HG02623 (cell line): ENCODE results near the gene SFT2D1.
A peak's percentile ranks its signal among the peaks of the same experiment; 100 is the strongest.
"Not testable (repeated sequence)": the region's sequence is repeated elsewhere in the genome, so short reads cannot be mapped to it uniquely, and the experiment has no call there.

Source experiments
- ATAC-seq: cut with Tn5 transposase; IDR thresholded peaks from one replicate; pipeline ENCODE4 v1.9.1; 2021; ENCODE audit warnings: moderate library complexity; ENCODE audit not compliant: unreplicated experiment

SFT2D1 gene

DNA sequence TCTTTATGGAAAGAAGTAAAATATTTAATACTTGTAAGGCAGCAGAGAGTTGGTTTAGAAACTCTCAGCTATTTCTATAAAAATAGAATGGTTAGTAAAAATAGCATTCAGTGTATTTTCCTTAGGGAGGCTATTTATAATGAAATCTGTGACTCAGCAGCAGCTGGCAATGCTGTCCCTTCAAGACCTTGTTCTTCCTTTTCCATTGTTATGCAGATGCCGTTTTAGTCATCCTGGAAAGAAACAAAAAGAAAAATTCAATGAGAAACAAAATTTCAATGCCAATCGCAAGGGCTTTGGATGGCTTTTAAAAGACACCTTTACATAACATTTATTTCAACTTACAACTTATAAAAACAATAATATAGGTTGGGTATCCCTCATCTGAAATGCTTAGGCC, 22.9 kb upstream of the SFT2D1 start:
- ATAC-seq = no peak

DNA sequence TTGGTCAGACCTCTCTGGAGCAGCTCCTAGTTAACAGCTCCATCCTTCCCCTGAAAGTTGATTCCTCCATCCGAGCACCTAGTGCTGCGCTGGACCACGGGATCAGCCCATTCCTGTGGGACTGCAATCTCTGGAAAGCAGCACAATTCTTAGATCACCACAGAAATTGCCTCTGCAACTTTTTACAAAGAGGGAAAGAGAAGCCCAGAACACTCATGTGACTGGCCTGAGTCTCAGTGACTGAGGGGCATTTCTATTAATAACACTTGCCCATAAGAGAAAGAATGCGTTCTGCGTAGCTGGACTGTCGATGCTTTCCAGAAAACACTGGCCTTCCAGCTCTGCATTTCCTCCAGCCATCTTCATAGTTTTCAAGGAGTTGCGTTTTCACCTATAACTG, 22.1 kb upstream of the SFT2D1 start:
- ATAC-seq = no peak

DNA sequence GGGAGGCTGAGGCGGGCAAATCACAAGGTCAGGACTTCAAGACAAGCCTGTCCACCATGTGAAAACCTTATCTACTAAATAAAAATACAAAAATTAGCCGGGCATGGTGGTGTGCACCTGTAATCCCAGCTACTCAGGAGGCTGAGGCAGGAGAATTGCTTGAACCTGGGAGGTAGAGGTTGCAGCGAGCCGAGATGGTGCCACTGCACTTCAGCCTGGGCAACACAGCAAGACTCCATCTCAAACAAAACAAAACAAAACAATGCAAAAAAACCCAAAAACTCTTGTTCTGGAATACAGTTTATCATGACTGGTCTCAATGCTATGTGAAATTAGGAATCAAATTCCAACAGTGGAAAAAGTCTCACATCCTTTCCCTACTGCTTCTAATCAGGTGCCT, 20.1 kb upstream of the SFT2D1 start:
- not testable (repeated sequence) for ATAC-seq

DNA sequence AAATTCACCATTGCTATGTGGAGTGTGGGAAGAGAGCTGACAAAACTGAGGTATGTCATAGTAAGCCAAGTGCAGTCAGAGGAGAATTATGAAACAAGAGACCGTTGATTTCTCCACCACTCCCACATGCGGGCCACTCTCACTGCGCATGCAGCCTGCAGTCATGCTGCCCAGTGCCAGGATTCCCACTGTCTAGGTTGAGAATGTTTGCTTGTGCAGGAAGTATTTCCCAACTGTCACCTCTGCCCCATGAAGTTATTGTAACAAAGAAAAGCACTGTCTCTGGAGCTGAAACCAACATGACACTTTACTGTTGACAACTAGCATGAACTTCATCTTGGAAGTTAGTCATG, 18.7 kb upstream of the SFT2D1 start:
- no peak for ATAC-seq

DNA sequence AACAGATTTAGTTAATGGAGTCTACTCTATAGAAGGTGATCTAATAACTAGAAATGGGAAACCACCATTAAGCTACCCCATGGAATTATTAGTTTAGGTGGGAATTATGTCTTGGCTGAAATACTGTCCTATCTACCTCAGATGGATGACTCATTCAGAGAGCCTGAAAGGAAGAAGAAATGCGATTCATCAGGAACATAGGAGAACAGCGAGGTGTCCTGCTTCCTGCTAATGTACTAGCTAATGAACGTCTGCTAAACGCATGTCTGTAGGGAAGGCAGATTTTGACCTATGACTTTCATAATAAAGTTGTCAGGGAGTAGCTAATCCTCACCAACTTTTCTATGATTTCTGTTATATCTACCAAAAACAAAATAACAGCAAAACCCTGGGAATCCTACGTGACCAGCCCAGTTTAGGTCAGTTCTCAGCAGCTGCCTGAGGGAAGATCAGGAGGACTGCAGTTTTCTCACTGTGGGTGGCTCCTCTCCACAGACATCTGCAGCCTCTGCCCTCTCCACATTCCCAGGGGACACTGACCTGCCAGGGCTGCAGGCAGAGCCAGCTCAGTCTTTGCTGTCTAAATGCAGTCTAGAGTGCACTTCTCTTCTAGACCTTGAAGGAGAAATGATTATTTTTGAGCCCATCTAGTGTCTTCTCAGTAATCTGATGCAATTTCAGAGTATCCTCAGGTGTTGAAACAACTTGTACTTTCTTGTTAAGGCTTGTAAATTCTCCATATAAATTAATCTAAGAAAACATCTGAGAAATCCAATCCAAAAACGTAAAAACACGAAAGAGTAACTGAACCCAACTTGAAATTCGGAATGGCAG, 18.1 kb upstream of the SFT2D1 start:
- no peak for ATAC-seq

DNA sequence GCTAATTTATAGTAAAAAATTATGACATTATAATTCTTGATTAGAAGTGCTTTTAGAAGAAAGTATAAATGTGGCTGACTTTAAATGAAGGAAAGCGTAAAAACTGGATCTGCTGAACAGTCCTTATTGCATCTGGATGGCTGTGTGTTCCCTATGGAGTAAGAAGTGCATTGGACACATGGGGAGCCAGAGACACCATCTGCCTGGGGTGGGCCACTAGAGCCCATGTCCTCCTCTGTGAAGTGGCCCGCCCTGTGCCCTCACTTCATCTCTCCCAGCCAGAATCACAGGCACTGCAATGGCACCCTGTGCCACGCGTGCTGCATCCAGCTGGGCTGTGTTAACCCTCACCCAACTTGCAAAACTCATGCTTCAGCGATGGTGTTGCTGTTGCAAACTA, 13.2 kb upstream of the SFT2D1 start:
- ATAC-seq = no peak

DNA sequence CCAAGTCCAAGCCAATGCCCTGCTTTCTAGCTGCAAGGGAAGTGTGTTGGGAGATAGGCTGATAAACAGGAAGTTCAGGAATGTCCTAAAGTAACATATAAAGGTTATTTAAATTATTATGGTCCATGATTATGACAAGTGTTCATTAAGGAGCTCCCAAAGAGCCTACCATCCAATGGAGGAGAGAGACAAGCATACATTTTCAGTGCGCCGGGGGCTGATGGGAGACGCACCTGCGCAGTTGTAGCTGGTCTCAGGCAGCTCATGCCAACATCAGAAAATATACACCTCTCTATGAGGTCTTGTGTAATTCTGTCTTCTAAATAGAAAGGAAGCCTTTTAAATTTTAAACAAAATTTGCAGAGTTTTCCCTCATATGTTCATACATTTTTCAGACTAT, 12.6 kb upstream of the SFT2D1 start:
- no peak for ATAC-seq

DNA sequence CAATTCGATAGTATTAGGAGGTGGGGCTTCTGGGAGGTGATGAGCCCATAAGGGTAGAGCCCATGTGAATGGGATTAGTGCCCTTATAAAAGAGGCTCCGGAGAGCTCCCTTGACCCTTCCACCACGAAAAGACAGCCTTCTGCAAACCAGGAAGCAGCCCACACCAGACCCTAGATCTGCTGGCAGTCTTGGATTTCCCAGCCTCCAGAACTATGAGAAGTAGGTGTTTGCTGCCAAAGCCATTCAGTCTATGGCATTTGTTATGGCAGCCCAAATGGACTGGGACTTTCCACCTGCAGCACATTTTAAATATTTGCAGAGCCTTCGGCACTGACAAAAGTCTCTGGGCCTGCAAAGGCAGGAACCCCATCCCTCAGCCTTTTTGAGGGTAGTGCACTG, 11.8 kb upstream of the SFT2D1 start:
- ATAC-seq = no peak

DNA sequence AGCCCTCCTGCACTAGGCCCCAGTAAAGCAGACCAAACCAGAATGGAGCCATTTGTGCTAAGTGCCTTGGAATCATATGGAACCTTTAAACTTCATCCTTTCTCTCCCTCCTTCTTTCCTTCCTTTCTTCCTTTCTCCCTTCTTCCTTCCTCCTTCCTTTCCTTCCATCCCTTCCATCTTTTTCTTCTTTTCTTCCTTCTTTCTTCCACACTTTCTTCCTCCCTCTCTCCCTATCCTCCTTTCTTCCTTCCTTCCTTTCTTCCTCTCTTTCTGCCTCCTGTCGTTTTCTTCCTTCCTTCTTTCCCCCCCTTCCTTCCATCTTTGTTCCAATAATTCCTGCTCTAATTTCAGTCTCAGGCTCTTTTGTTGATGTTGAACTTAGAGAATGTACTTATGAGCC, 11.2 kb upstream of the SFT2D1 start:
- no peak for ATAC-seq

DNA sequence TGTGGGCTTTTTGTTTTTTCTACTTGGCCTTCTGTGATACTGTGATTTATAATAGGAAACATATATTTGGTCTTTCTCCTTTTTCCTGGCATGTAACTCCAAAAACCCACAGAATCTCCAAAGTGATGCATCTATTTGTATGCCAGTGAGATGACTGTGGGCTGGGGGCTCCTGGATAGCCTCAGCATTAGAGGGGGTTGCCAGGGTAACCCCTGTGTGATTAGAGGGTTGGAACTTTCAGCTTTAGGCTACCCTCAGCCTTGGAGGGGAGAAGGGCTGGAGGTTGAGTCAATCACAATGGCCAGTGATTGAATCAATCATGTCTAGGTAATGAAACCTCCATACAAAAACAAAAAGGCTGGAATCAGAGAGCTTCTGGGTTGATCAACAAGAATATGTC, 10.6 kb upstream of the SFT2D1 start:
- no peak for ATAC-seq

DNA sequence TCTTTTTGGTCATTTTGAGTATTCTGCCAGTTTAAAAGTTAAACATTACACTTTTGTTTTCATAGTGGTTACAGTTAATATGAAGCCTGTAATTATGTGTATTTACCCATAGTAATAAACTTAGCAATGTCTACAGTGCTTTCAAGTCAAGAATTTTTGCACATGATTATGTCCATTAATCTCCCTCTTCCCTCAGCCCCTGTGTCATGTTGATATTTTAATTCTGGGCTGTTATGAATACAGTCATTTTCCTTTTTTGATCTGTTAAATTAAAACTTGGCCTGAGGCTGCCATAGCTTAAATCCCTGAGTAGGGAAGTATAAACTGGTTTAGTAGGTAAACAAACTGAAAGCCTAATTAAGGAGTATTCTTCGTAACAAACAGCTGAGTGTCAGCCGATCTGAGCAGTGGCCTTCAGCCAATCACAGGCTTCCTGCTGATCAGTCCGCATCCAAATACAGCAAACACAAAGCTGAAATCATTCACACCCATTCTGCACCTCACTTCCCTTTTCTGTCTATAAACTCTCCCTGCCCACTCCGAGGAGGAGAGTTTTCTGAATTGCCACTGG, 9.5 kb upstream of the SFT2D1 start:
- peak; percentile 99 for ATAC-seq

DNA sequence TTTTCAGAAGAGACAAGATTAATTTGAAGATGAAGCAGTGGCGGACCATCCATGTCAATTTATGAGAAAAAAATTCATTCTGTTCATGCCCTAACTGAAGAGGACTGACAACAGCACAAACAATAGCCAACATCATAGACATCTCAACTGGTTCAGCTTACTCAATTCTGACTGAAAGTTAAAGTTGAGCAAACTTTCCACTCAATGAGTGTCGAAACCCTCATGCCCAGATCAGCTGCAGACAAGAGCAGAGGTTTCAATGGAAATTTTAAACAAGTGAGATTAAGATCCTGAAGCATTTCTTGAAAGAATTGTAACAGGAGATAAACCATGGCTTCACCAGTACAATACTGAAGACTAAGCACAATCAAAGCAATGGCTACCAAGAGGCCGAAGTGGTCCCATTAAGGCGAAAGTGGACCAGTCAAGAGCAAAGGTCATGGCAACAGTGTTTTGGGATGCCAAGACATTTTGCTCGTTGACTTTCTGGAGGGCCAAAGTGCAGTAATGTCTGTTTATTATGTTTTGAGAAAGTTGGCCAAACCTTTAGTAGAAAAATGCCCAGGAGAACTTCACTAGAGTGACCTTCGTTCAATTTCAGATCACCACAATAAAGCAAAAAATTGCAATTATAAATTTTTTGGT, 6.1 kb upstream of the SFT2D1 start:
- ATAC-seq = no peak

DNA sequence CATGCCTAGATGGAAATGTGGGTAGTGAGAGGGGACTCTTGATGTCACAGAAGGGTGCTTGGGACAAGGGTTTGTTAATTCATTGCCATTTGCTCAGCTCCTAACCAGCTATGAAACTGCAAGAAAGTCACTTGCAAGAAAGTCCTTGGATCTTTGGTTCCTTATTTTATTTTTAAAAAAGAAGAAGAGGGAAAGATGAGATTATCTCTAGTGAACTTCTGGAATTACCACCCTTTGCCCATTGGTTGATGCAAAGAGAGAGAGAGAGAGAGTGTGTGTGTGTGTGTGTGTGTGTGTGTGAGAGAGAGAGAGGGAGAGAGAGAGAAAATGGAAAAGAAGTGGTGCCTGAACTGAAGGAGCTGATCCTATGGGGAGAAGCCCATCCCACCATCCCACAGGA, 4.6 kb upstream of the SFT2D1 start:
- no peak for ATAC-seq

DNA sequence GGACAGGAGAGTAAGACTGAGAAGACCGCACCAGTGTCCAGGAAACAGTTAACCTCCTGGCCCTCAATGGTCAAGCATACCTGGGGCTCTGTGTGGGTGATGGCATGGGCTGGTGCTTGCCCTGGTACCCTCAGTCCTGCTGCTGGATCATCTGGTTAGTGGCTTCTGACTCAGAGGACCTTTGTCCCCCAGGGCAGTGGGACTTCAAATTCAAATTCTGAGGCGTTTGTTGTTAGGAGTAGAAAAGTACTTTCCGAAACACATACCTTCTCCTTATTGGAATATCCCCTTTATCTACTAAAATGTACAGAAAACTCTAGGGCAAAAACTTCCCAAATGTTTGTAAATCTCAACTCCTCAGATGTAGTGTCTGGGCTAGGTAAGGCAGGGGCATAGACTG, 4.1 kb upstream of the SFT2D1 start:
- ATAC-seq = no peak

DNA sequence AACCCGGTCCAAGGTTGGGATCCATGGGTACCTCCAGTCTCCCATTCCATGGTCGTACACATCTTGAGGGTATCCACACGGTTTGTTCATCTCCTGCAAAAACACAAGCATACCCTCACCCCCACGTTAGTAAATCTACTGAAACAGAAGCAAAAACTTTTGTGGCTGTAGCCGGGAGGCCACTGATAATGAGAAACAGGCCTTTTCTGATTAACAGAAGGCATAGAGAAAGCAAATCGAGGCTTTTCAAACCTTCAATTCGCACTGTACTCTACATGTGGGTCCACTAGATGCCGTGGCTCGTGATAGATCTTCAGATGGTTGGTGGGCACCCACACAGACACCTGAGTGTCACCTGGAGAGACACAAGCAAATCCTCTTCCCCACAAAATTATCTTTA, 3.3 kb upstream of the SFT2D1 start:
- ATAC-seq = not testable (repeated sequence)

DNA sequence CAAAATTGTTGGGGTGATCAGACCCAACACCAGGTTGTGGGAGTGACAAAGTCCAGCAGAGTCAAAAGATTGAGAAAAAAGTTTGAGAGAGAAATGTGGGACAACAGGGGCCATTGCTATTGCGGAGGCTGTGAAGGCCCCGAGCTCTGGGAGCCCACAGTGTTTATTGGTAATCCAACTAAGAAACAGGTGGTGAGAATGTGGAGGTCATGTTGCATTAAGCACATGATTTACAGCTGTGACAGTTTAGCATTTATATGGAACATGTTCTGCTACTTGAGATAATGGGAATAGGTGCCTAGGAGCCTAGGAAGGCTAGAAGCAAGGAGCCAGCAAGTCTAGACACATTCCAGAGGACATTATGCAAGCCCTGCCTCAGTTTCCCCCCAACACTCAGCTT, 2.6 kb upstream of the SFT2D1 start:
- not testable (repeated sequence) for ATAC-seq

DNA sequence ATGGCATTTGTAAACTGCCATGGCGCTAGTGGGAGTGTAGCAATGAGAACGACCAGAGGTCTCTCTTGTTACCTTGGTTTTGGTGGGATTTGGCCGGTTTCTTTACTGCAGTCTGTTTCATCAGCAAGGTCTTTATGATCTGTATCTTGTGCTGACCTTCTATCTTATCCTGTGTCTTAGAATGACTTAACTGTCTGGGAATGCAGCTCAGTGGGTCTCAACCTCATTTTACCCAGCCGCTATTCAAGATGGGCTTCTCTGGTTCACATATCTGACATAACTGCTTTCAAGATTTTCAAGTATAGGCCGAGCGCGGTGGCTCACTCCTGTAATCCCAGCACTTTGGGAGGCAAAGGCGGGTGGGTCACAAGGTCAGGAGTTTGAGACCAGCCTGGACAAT, 1.9 kb upstream of the SFT2D1 start:
- no peak for ATAC-seq

DNA sequence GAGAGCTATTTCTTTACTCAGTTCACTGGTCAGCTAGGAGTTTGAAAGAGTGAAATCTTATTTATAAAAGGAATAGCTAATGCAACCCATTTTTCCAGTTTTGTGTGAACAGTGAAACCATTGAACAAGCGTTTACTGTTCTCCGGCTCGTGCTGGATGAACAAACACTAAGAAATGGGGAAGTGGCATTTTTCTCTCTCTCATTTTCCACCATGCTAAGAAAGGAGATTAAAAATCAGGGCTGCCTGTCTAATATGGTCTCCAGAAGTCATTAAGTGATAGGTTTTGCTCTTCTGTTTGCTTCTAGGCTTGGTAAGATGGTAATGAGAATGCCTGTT, 774 bp upstream of the SFT2D1 start:
- peak; percentile 17 for ATAC-seq

DNA sequence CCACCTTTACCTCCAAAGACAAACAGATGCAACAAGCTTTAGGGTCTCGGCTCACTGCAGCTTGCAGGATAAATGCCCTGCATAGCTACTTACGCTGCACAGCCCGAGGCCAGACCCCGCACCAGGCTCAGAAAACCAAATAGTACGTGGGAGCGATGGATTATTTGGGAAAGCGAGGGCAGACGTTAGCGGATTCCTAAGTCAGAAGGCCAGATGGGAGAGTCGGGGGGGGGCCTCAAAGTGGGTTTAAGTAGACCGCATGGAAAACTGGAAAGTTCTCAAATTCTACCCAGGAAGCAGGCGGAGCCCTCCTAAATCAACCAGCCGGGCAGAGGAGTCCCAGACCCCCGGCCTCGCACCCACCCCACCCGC, 382 bp downstream of the SFT2D1 start:
- ATAC-seq = no peak

DNA sequence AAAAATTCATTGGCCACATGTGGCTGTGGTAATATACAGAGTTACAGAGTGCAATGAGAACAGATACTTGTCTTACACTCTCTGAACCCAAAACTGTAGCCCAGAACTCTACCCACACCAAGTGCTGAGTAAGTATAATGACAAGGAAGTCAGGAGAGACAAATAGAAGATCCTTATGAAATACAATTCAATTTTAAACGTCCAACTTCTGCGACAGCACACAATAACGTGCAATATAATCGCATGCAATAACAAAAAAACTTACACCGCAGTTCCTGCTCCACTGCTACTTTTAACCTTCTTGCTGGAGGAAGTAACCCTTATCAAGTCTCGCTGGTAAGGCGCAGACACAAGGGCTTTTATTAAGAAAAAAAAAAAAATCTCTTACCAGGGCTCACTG, 881 bp downstream of the SFT2D1 start:
- ATAC-seq = no peak

DNA sequence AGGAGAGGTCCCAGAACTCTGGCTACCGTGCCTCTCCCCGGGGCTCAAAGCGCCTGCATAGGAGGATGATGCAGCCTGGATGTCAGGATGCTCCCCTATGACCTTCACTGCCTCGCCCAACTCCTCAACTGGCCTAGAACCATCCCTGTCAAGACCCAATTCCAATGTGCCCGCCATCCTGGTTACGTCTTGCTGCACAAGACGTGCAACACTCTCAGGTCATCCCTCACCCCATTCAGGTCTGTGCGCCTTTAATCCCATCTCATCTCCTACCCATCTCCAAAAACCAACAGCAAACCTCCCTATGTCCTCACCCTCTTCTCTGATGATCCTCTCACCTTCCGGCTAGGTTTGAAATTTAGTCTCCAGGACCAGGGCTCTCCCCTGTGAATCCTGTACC, 3.5 kb downstream of the SFT2D1 start:
- no peak for ATAC-seq

DNA sequence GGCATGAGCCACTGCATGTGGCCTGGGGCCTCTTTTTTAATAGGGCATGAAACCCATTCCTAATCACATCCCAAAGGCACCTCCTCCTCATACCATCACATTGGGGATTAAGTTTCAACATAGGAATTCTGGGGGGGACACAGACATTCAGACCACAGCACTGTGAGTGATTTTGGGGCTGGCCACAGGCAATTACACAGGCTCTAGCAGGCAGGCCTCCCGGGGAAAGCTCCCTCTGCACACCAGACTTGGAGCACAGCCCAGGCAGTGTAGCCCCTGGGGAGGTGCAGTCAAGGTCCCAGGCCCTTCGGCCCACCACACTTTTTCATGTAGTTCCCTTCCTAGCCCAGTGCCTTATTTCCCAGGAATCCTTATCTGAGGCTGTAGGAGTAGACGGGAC, 5.5 kb downstream of the SFT2D1 start:
- no peak for ATAC-seq
